ENCODE measurements around the gene SLC38A3.

The SLC38A3 gene

GRCh38 chr3:50239649-50240048 lies 34.6 kb downstream of the SLC38A3 start:
- no peak overlapping the region for H3K4ac ChIP-seq (ENCODE audit: low read depth, low read length)
- DNase-seq: no peak

GRCh38 chr3:50241163-50241562 lies 36.1 kb downstream of the SLC38A3 start:
- peak overlapping the region; percentile 68 for H3K27ac ChIP-seq (ENCODE audit: low read depth, low read length)
- peaks cover 77% of the 10 kb centered on the region for H3K79me2 ChIP-seq (ENCODE audit: control insufficient read depth, insufficient read depth, low read length)
- H2BK5ac ChIP-seq (ENCODE audit: low read length): peak overlapping the region; percentile 95
- H3K79me1 ChIP-seq (ENCODE audit: low read length): peaks cover 39% of the 10 kb centered on the region
- H3K36me3 ChIP-seq (ENCODE audit: control insufficient read depth, insufficient read depth, low read length): no peaks in the 10 kb centered on the region
- peak overlapping the region; percentile 82 for H3K4ac ChIP-seq (ENCODE audit: low read depth, low read length)
- H2BK120ac ChIP-seq (ENCODE audit: low read depth, low read length): no peak overlapping the region
- peak overlapping the region; percentile 62 for H3K9ac ChIP-seq (ENCODE audit: low read length)
- H4K8ac ChIP-seq (ENCODE audit: low read depth, low read length): no peak overlapping the region
- no CpG with 5 or more reads among the region's 4 CpGs for WGBS (ENCODE audit: extremely low coverage, insufficient coverage, low lambda C conversion rate)
- H4K5ac ChIP-seq (ENCODE audit: low read length): no peak overlapping the region
- peaks cover 43% of the 10 kb centered on the region for H3K4me1 ChIP-seq (ENCODE audit: control insufficient read depth, low read depth, low read length)
- H3K27me3 ChIP-seq (ENCODE audit: insufficient read depth, low read length, poor library complexity): no peaks in the 10 kb centered on the region
- H3K4me3 ChIP-seq (ENCODE audit: low read length): no peak overlapping the region
- peak overlapping the region; percentile 83 for H3K56ac ChIP-seq (ENCODE audit: low read length)
- H3K18ac ChIP-seq (ENCODE audit: low read length): peak overlapping the region; percentile 29
- H2BK15ac ChIP-seq (replicated peaks; ENCODE audit: low read depth): no peak overlapping the region
- peak overlapping the region; percentile 0 for H2AK5ac ChIP-seq (ENCODE audit: low read length)
- peak; percentile 91 for DNase-seq
- H3K4me2 ChIP-seq (ENCODE audit: low read length): peak overlapping the region; percentile 43
- no peak overlapping the region for H3K23ac ChIP-seq (ENCODE audit: low read length)

More at GRCh38 chr3:50239649-50240048, 34.6 kb downstream of the SLC38A3 start:
- peak overlapping the region; percentile 19 for H3K9ac ChIP-seq (ENCODE audit: low read length)
- no CpG with 5 or more reads among the region's 4 CpGs for WGBS (ENCODE audit: extremely low coverage, insufficient coverage, low lambda C conversion rate)
- no peaks in the 10 kb centered on the region for H3K36me3 ChIP-seq (ENCODE audit: control insufficient read depth, insufficient read depth, low read length)
- no peak overlapping the region for H2BK120ac ChIP-seq (ENCODE audit: low read depth, low read length)
- H2BK15ac ChIP-seq (replicated peaks; ENCODE audit: low read depth): no peak overlapping the region
- H4K8ac ChIP-seq (ENCODE audit: low read depth, low read length): no peak overlapping the region
- H3K4me2 ChIP-seq (ENCODE audit: low read length): no peak overlapping the region
- H3K56ac ChIP-seq (ENCODE audit: low read length): peak overlapping the region; percentile 63
- peak overlapping the region; percentile 35 for H3K23ac ChIP-seq (ENCODE audit: low read length)
- H2AK5ac ChIP-seq (ENCODE audit: low read length): no peak overlapping the region
- no peak overlapping the region for H2BK5ac ChIP-seq (ENCODE audit: low read length)
- H3K27me3 ChIP-seq (ENCODE audit: insufficient read depth, low read length, poor library complexity): no peaks in the 10 kb centered on the region
- peaks cover 76% of the 10 kb centered on the region for H3K79me2 ChIP-seq (ENCODE audit: control insufficient read depth, insufficient read depth, low read length)
- H3K4me1 ChIP-seq (ENCODE audit: control insufficient read depth, low read depth, low read length): peaks cover 39% of the 10 kb centered on the region
- H3K79me1 ChIP-seq (ENCODE audit: low read length): peaks cover 38% of the 10 kb centered on the region
- H3K27ac ChIP-seq (ENCODE audit: low read depth, low read length): no peak overlapping the region
- H3K4me3 ChIP-seq (ENCODE audit: low read length): no peak overlapping the region
- H4K5ac ChIP-seq (ENCODE audit: low read length): no peak overlapping the region
- H3K18ac ChIP-seq (ENCODE audit: low read length): no peak overlapping the region

GRCh38 chr3:50241713-50242380 lies 36.8 kb downstream of the SLC38A3 start:
- no peak overlapping the region for H4K5ac ChIP-seq (ENCODE audit: low read length)
- peak overlapping the region; percentile 83 for H3K56ac ChIP-seq (ENCODE audit: low read length)
- no peak for DNase-seq
- no CpG with 5 or more reads among the region's 7 CpGs for WGBS (ENCODE audit: extremely low coverage, insufficient coverage, low lambda C conversion rate)
- H2BK120ac ChIP-seq (ENCODE audit: low read depth, low read length): no peak overlapping the region
- H3K4ac ChIP-seq (ENCODE audit: low read depth, low read length): peak overlapping the region; percentile 82
- H4K8ac ChIP-seq (ENCODE audit: low read depth, low read length): no peak overlapping the region
- peak overlapping the region; percentile 0 for H2AK5ac ChIP-seq (ENCODE audit: low read length)
- H3K27ac ChIP-seq (ENCODE audit: low read depth, low read length): peak overlapping the region; percentile 68
- peak overlapping the region; percentile 95 for H2BK5ac ChIP-seq (ENCODE audit: low read length)
- peak overlapping the region; percentile 54 for H3K23ac ChIP-seq (ENCODE audit: low read length)
- H3K4me2 ChIP-seq (ENCODE audit: low read length): peak overlapping the region; percentile 10
- H3K4me3 ChIP-seq (ENCODE audit: low read length): no peak overlapping the region
- H3K79me1 ChIP-seq (ENCODE audit: low read length): peaks cover 36% of the 10 kb centered on the region
- H3K9ac ChIP-seq (ENCODE audit: low read length): peak overlapping the region; percentile 62
- H3K79me2 ChIP-seq (ENCODE audit: control insufficient read depth, insufficient read depth, low read length): peaks cover 70% of the 10 kb centered on the region
- no peaks in the 10 kb centered on the region for H3K36me3 ChIP-seq (ENCODE audit: control insufficient read depth, insufficient read depth, low read length)
- H2BK15ac ChIP-seq (replicated peaks; ENCODE audit: low read depth): no peak overlapping the region
- H3K27me3 ChIP-seq (ENCODE audit: insufficient read depth, low read length, poor library complexity): no peaks in the 10 kb centered on the region
- H3K18ac ChIP-seq (ENCODE audit: low read length): peak overlapping the region; percentile 29
- peaks cover 48% of the 10 kb centered on the region for H3K4me1 ChIP-seq (ENCODE audit: control insufficient read depth, low read depth, low read length)

GRCh38 chr3:50242381-50242770 lies 37.3 kb downstream of the SLC38A3 start:
- Histone ChIP-seq H3K27me3 (ENCODE audit: insufficient read depth, low read length, poor library complexity) (no peaks in the 10 kb centered on the region), H2BK15ac (replicated peaks; ENCODE audit: low read depth) (no peak overlapping the region), H3K4me1 (ENCODE audit: control insufficient read depth, low read depth, low read length) (peaks cover 49% of the 10 kb centered on the region), H3K36me3 (ENCODE audit: control insufficient read depth, insufficient read depth, low read length) (no peaks in the 10 kb centered on the region), H2AK5ac (ENCODE audit: low read length) (peak overlapping the region; percentile 0), H3K27ac (ENCODE audit: low read depth, low read length) (no peak overlapping the region), H3K4me3 (ENCODE audit: low read length) (no peak overlapping the region), H2BK5ac (ENCODE audit: low read length) (no peak overlapping the region), H3K23ac (ENCODE audit: low read length) (no peak overlapping the region), H3K56ac (ENCODE audit: low read length) (peak overlapping the region; percentile 83), H3K4me2 (ENCODE audit: low read length) (no peak overlapping the region), H3K4ac (ENCODE audit: low read depth, low read length) (no peak overlapping the region), H3K9ac (ENCODE audit: low read length) (peak overlapping the region; percentile 62), H4K8ac (ENCODE audit: low read depth, low read length) (no peak overlapping the region), H4K5ac (ENCODE audit: low read length) (no peak overlapping the region), H3K18ac (ENCODE audit: low read length) (no peak overlapping the region), H2BK120ac (ENCODE audit: low read depth, low read length) (no peak overlapping the region), H3K79me2 (ENCODE audit: control insufficient read depth, insufficient read depth, low read length) (peaks cover 69% of the 10 kb centered on the region), H3K79me1 (ENCODE audit: low read length) (peaks cover 33% of the 10 kb centered on the region)
- no peak for DNase-seq
- WGBS (ENCODE audit: extremely low coverage, insufficient coverage, low lambda C conversion rate): no CpG with 5 or more reads among the region's 3 CpGs

GRCh38 chr3:50242851-50243542 lies 37.9 kb downstream of the SLC38A3 start:
- peak overlapping the region; percentile 5 for H3K27ac ChIP-seq (ENCODE audit: low read depth, low read length)
- no peaks in the 10 kb centered on the region for H3K36me3 ChIP-seq (ENCODE audit: control insufficient read depth, insufficient read depth, low read length)
- no peak overlapping the region for H3K4ac ChIP-seq (ENCODE audit: low read depth, low read length)
- no peak for DNase-seq
- H3K9ac ChIP-seq (ENCODE audit: low read length): peak overlapping the region; percentile 17
- no peak overlapping the region for H2BK15ac ChIP-seq (replicated peaks; ENCODE audit: low read depth)
- no peak overlapping the region for H3K18ac ChIP-seq (ENCODE audit: low read length)
- H3K79me1 ChIP-seq (ENCODE audit: low read length): peaks cover 33% of the 10 kb centered on the region
- H4K5ac ChIP-seq (ENCODE audit: low read length): no peak overlapping the region
- no peaks in the 10 kb centered on the region for H3K27me3 ChIP-seq (ENCODE audit: insufficient read depth, low read length, poor library complexity)
- H2BK5ac ChIP-seq (ENCODE audit: low read length): no peak overlapping the region
- H3K4me2 ChIP-seq (ENCODE audit: low read length): no peak overlapping the region
- peak overlapping the region; percentile 83 for H3K56ac ChIP-seq (ENCODE audit: low read length)
- H4K8ac ChIP-seq (ENCODE audit: low read depth, low read length): no peak overlapping the region
- no peak overlapping the region for H2BK120ac ChIP-seq (ENCODE audit: low read depth, low read length)
- no peak overlapping the region for H3K23ac ChIP-seq (ENCODE audit: low read length)
- no peak overlapping the region for H3K4me3 ChIP-seq (ENCODE audit: low read length)
- H3K79me2 ChIP-seq (ENCODE audit: control insufficient read depth, insufficient read depth, low read length): peaks cover 69% of the 10 kb centered on the region
- H2AK5ac ChIP-seq (ENCODE audit: low read length): peak overlapping the region; percentile 64
- peaks cover 48% of the 10 kb centered on the region for H3K4me1 ChIP-seq (ENCODE audit: control insufficient read depth, low read depth, low read length)
- WGBS (ENCODE audit: extremely low coverage, insufficient coverage, low lambda C conversion rate): no CpG with 5 or more reads among the region's 14 CpGs
